SK-N-SH (cell line): ENCODE measurements around the gene ZNF493. TPM values are rescaled to one million over a fixed set of nuclear protein-coding genes. Genes with fewer than 3 reads are reported as not detected.

Source experiments
- CTCF ChIA-PET: fragments of 300-600, 350-600 bp; formaldehyde crosslinking; extraction: SDS; loops from one replicate; lab custom pipeline; 2021; lab: Yijun Ruan, JAX
- POLR2A ChIA-PET: fragments of 350-600 bp; sonication (Branson Sonifier 250); formaldehyde crosslinking; extraction: SDS; loops from one replicate; lab custom pipeline; 2020; ENCODE audit warnings: antibody characterized with exemption, inconsistent platforms; lab: Yijun Ruan, JAX
- DNase-seq: peaks from one replicate; pipeline ENCODE4 v3.0.0; 2012
- H2AFZ ChIP-seq: fragments of 200-600 bp; sonication (generic); 2 replicates; pipeline ENCODE4 v1.8.1; 2016; ENCODE audit warnings: antibody characterized with exemption, mild to moderate bottlenecking, low read depth
- H3F3A ChIP-seq: fragments of 200-600 bp; sonication (generic); replicated peaks from 2 replicates; pipeline ENCODE3; 2016; ENCODE audit warnings: antibody characterized with exemption, mild to moderate bottlenecking; ENCODE audit not compliant: insufficient read depth
- H3K27ac ChIP-seq, 2 experiments: fragments of 200-500 bp in 1 of 2; fragments of 200-600 bp in 1 of 2; sonication (Bioruptor generic) in 1 of 2; sonication (generic), shearing (Covaris generic) in 1 of 2; 2 replicates each; pipeline versions ENCODE4 v1.5.1 to v1.6.1; 2014 to 2016; ENCODE audit warnings: low read depth in 2 of 2, inconsistent platforms in 1 of 2, low read length in 1 of 2, mild to moderate bottlenecking in 1 of 2, mixed read lengths in 1 of 2
- H3K27me3 ChIP-seq: fragments of 200-600 bp; sonication (generic), shearing (Covaris generic); 2 replicates; pipeline ENCODE4 v1.6.1; 2016; ENCODE audit warnings: mixed run types; ENCODE audit not compliant: insufficient read depth
- H3K36me3 ChIP-seq, 2 experiments: fragments of 200-500 bp in 1 of 2; fragments of 200-600 bp in 1 of 2; sonication (Bioruptor generic) in 1 of 2; sonication (generic) in 1 of 2; replicated peaks in 1 of 2; 2 replicates each; pipeline versions ENCODE3 to v1.5.1; 2014 to 2016; ENCODE audit warnings: low read length in 1 of 2, mild to moderate bottlenecking in 1 of 2; ENCODE audit not compliant: insufficient read depth in 2 of 2, control insufficient read depth in 1 of 2
- H3K4me1 ChIP-seq, 2 experiments: fragments of 200-500 bp in 1 of 2; fragments of 200-600 bp in 1 of 2; sonication (Bioruptor generic) in 1 of 2; sonication (generic), shearing (Covaris generic) in 1 of 2; 2 replicates each; pipeline versions ENCODE4 v1.5.1 to v1.6.1; 2014 to 2016; ENCODE audit warnings: low read depth in 1 of 2, low read length in 1 of 2, mixed run types in 1 of 2; ENCODE audit not compliant: insufficient read depth in 2 of 2, control insufficient read depth in 1 of 2
- H3K4me2 ChIP-seq: fragments of 200-600 bp; sonication (generic), shearing (Covaris generic); 2 replicates; pipeline ENCODE4 v1.6.1; 2017; ENCODE audit warnings: mixed run types
- H3K4me3 ChIP-seq, 2 experiments: fragments of 200-500 bp in 1 of 2; fragments of 200-600 bp in 1 of 2; sonication (Bioruptor generic) in 1 of 2; sonication (generic), shearing (Covaris generic) in 1 of 2; 2 replicates each; pipeline versions ENCODE4 v1.5.1 to v1.8.1; 2014 to 2016; ENCODE audit warnings: low read depth in 2 of 2, inconsistent platforms in 1 of 2, low read length in 1 of 2, mild to moderate bottlenecking in 1 of 2, mixed read lengths in 1 of 2, moderate library complexity in 1 of 2
- H3K79me2 ChIP-seq: fragments of 200-600 bp; sonication (generic); 2 replicates; pipeline ENCODE4 v1.8.1; 2017; ENCODE audit warnings: mild to moderate bottlenecking; ENCODE audit not compliant: insufficient read depth
- H3K9ac ChIP-seq: fragments of 200-600 bp; sonication (generic); 2 replicates; pipeline ENCODE4 v1.6.1; 2017; ENCODE audit warnings: mixed run types
- H3K9me2 ChIP-seq: fragments of 200-600 bp; sonication (generic); 2 replicates; pipeline ENCODE4 v1.6.1; 2017; ENCODE audit warnings: mixed run types
- H3K9me3 ChIP-seq: fragments of 200-600 bp; sonication (generic); 2 replicates; pipeline ENCODE4 v1.6.1; 2017; ENCODE audit warnings: mixed run types, mild to moderate bottlenecking, moderate library complexity
- H4K20me1 ChIP-seq: fragments of 200-600 bp; sonication (generic); 2 replicates; pipeline ENCODE4 v1.6.1; 2017; ENCODE audit warnings: mild to moderate bottlenecking, mixed run types; ENCODE audit not compliant: insufficient read depth
- ELF1 ChIP-seq: IDR thresholded peaks from 2 replicates; pipeline ENCODE4 v1.4.0; 2012
- EP300 ChIP-seq, 2 experiments: IDR thresholded peaks; 2 replicates each; pipeline versions ENCODE4 v1.4.0 to v1.6.1; 2012; ENCODE audit warnings: borderline replicate concordance in 1 of 2, low read depth in 1 of 2, low read length in 1 of 2
- EZH2phosphoT487 ChIP-seq: fragments of 200-600 bp; sonication (generic); IDR thresholded peaks from 2 replicates; pipeline ENCODE4 v1.6.1; 2017; ENCODE audit warnings: low read depth, mixed run types, mild to moderate bottlenecking, antibody characterized with exemption, moderate library complexity, borderline replicate concordance
- FOXJ3 ChIP-seq: sonication (generic); formaldehyde crosslinking; IDR thresholded peaks from 2 replicates; pipeline ENCODE4 v1.5.1; 2020; ENCODE audit warnings: mild to moderate bottlenecking, missing genetic modification reagents
- FOXM1 ChIP-seq: IDR thresholded peaks from 2 replicates; pipeline ENCODE4 v1.4.0; 2012; ENCODE audit warnings: low read depth, mild to moderate bottlenecking
- GABPA ChIP-seq: IDR thresholded peaks from 2 replicates; pipeline ENCODE4 v1.4.0; 2012; ENCODE audit warnings: low read depth, mild to moderate bottlenecking
- JUND ChIP-seq: IDR thresholded peaks from 2 replicates; pipeline ENCODE4 v1.4.0; 2012
- MAX ChIP-seq: IDR thresholded peaks from 2 replicates; pipeline ENCODE4 v1.4.0; 2012; ENCODE audit warnings: low read depth
- MXI1 ChIP-seq: IDR thresholded peaks from 2 replicates; pipeline ENCODE4 v1.6.1; 2012; ENCODE audit warnings: mild to moderate bottlenecking, low read depth, low read length, improper control_type of control experiment
- NRF1 ChIP-seq: IDR thresholded peaks from 2 replicates; pipeline ENCODE4 v1.6.1; 2012; ENCODE audit warnings: low read depth, mild to moderate bottlenecking, low read length
- RAD21 ChIP-seq: IDR thresholded peaks from 2 replicates; pipeline ENCODE4 v1.6.1; 2012; ENCODE audit warnings: mild to moderate bottlenecking, low read length
- RCOR1 ChIP-seq: fragments of 150-350 bp; IDR thresholded peaks from 2 replicates; pipeline ENCODE4 v1.6.1; 2017; ENCODE audit warnings: antibody characterized with exemption, low read length
- RFX5 ChIP-seq: IDR thresholded peaks from 2 replicates; pipeline ENCODE4 v1.6.1; 2012; ENCODE audit warnings: mild to moderate bottlenecking, improper control_type of control experiment, low read length
- TAF1 ChIP-seq: IDR thresholded peaks from 2 replicates; pipeline ENCODE4 v1.6.1; 2012; ENCODE audit warnings: low read depth, mild to moderate bottlenecking, low read length, moderate library complexity, borderline replicate concordance
- YY1 ChIP-seq: IDR thresholded peaks from 2 replicates; pipeline ENCODE4 v1.4.0; 2012; ENCODE audit warnings: low read depth, mild to moderate bottlenecking
- ZBTB33 ChIP-seq: IDR thresholded peaks from 2 replicates; pipeline ENCODE4 v1.4.0; 2012; ENCODE audit warnings: low read depth, borderline replicate concordance
- WGBS: methylation state at CpG from one replicate; pipeline ENCODE4 v1.1.6; 2017; ENCODE audit warnings: low lambda C conversion rate; 5-methylcytosine and 5-hydroxymethylcytosine counted together
- polyA plus RNA-seq, 3 experiments: library from polyadenylated mRNA; depleted of rRNA; stranded (reverse); fragments of >200 nt; gene quantifications; 2 replicates each; pipeline ENCODE4 v1.2.3, GENCODE V29; 2012

Gene ZNF493
- polyA plus RNA-seq, 1 of the 3 experiments (the other 2 are of a cell fraction): 3.7 TPM

DNA sequence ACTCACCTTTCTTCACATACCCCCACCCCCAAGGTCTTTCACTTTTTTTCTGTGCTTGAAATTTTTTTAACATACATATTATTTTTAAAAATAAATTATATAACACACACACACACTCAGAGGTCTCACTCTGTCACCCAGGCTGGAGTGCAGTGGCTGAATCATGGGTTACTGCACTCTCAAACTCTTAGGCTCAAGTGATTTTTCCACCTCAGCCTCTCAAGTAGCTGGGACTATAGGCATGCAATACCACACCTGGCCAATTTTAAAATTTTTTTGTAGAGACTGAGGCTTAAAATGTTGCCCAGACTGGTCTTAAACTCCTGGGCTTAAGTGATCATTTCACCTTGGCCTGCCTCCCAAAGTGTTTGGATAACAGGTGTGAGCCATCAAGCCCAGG is 75.6 kb downstream of the ZNF493 start:
- TF ChIP-seq FOXM1 (no peak), EP300 (IDR thresholded peaks at IDR 0.05; ENCODE audit: borderline replicate concordance in 1 of 2, low read depth in 1 of 2, low read length in 1 of 2) (no peak), RCOR1 (no peak), FOXJ3 (CRISPR knock-in tag) (no peak), EZH2phosphoT487 (no peak), ELF1 (no peak), MXI1 (no peak), JUND (no peak), RAD21 (no peak)
- CTCF ChIA-PET: no interaction called here
- H4K20me1 ChIP-seq: no peaks in the 10 kb centered on the region

GRCh38 chr19:21474671-21475181 is 77.8 kb downstream of the ZNF493 start:
- Histone ChIP-seq H3K9me3 (no peaks in the 10 kb centered on the region), H3K36me3 (no peaks in the 10 kb centered on the region), H3K4me1 (no peaks in the 10 kb centered on the region), H3K4me3 (peak overlapping the region; percentile 41; a peak in 3 of 4 replicates), H3K4me2 (no peak overlapping the region), H3K27ac (no peak overlapping the region), H3K27me3 (no peaks in the 10 kb centered on the region), H3K9ac (no peak overlapping the region), H3F3A (no peaks in the 10 kb centered on the region), H3K9me2 (no peaks in the 10 kb centered on the region), H3K79me2 (no peaks in the 10 kb centered on the region), H4K20me1 (no peaks in the 10 kb centered on the region), H2AFZ (no peak overlapping the region)
- 8% methylated on average over 13 of the region's 37 CpGs for WGBS
- ChIA-PET CTCF (interaction anchor here (1.0 to 2.5 kb wide), 3 partner anchors 9 to 230 kb away, joined by 3 to 11 read pairs (median 4); no protein-coding TSS in a partner anchor), POLR2A (interaction anchor here (0.6 to 1.3 kb wide), 4 partner anchors 11 to 377 kb away, joined by 3 to 12 read pairs (median 4); partner anchors contain the start of gene ZNF429)
- TF ChIP-seq MXI1 (no peak), GABPA (no peak), NRF1 (no peak), TAF1 (no peak), ZBTB33 (no peak), YY1 (no peak), MAX (no peak), RFX5 (no peak)
- peak; percentile 90 for DNase-seq

More for the DNA sequence above, 75.6 kb downstream of the ZNF493 start:
- Histone ChIP-seq H3F3A (no peaks in the 10 kb centered on the region), H3K36me3 (no peaks in the 10 kb centered on the region), H3K4me3 (no peak overlapping the region), H3K4me2 (no peak overlapping the region), H3K27ac (no peak overlapping the region), H3K4me1 (no peaks in the 10 kb centered on the region), H2AFZ (no peak overlapping the region), H3K9me2 (no peaks in the 10 kb centered on the region), H3K9ac (no peak overlapping the region), H3K27me3 (no peaks in the 10 kb centered on the region), H3K79me2 (no peaks in the 10 kb centered on the region), H3K9me3 (no peaks in the 10 kb centered on the region)
- POLR2A ChIA-PET: interaction anchor here (1.1 kb wide), 1 partner anchor 143 kb away, joined by 3 read pairs; the partner anchor contains the start of gene ZNF708
- no peak for DNase-seq

Other genes with a start within 250 kb of the ZNF493 start
- gene ZNF708, start 67.7 kb upstream of the ZNF493 start, polyA plus RNA-seq (2012; rRNA removed): 1.0 and 1.8 TPM in 2 replicates
- 8.1 and 12.8 TPM in 2 replicates for gene ZNF738, start 38.1 kb upstream of the ZNF493 start, polyA plus RNA-seq (2012; rRNA removed)
- gene ZNF429, start 108.5 kb downstream of the ZNF493 start, polyA plus RNA-seq (2012; rRNA removed): 5.6 and 8.3 TPM in 2 replicates